ENCODE data around the gene MORN5.

MORN5 gene

DNA sequence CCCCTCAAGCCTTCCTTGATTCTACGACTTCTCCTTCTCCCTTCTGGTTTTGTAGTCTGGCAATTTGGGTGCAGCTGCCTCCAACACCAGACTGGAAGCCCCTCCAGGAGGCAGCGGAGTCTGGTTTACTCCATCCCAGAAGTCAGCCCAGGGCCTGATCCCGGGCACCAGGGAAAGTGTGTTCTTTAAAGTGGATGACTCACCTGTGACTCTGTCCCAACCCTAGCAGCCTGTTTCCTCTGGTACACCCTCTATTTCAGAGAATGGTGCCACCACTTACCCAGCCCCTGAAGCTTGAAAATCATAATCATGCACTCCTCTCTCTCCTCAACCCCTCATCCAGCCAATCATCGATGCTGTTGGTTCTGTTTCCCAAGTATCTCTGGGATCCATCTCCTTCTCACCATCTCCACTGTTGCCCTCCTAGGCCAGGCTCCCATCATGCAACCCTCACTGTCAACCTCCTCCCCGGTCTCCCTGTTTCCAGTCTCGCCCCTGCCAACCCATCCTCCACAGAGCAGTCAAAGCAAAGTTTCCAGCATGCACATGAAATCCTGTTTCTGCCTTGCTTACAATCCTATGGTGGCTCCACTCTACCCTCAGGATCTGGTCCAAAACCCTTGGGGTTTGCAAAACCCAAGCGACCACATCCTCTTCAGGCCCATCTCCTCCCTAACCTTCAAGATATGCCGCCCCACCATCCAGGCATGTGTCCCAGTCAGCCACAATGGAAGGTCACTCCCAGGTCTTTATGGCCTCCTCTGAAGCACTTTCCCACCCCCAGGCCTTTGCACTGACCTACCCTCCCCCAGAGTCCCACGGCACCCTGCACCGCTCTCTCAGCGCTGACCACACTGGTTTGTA lies 58.6 kb downstream of the MORN5 start:
- TF ChIP-seq CTCF (IDR thresholded peaks at IDR 0.05; ENCODE audit: low read depth, low read length, missing control alignments), result no peak
- no peak overlapping the region for H3K4me3 ChIP-seq (ENCODE audit: low read depth, low read length)
- no peak for DNase-seq (ENCODE audit: low read depth)

GRCh38 chr9:122218935-122219855 lies 59.5 kb downstream of the MORN5 start:
- no peak for TF ChIP-seq CTCF (IDR thresholded peaks at IDR 0.05; ENCODE audit: low read depth, low read length, missing control alignments)
- no peak for DNase-seq (ENCODE audit: low read depth)
- no peak overlapping the region for H3K4me3 ChIP-seq (ENCODE audit: low read depth, low read length)

GRCh38 chr9:122219856-122220672 lies 60.4 kb downstream of the MORN5 start:
- no peak overlapping the region for H3K4me3 ChIP-seq (ENCODE audit: low read depth, low read length)
- no peak for TF ChIP-seq CTCF (IDR thresholded peaks at IDR 0.05; ENCODE audit: low read depth, low read length, missing control alignments)
- DNase-seq (ENCODE audit: low read depth), result no peak

- H3K4me3 ChIP-seq (ENCODE audit: low read depth, low read length), result no peak overlapping the region
- DNase-seq (ENCODE audit: low read depth), result no peak
- no peak for TF ChIP-seq CTCF (IDR thresholded peaks at IDR 0.05; ENCODE audit: low read depth, low read length, missing control alignments)
Measured at GRCh38 chr9:122220673-122221182, 61.0 kb downstream of the MORN5 start.

- no peak for DNase-seq (ENCODE audit: low read depth)
- H3K4me3 ChIP-seq (ENCODE audit: low read depth, low read length), result no peak overlapping the region
Measured at GRCh38 chr9:122221183-122221811, 61.6 kb downstream of the MORN5 start.

More at GRCh38 chr9:122221183-122221811, 61.6 kb downstream of the MORN5 start:
- TF ChIP-seq CTCF (IDR thresholded peaks at IDR 0.05; ENCODE audit: low read depth, low read length, missing control alignments), result no peak

Measured in GM12864 (cell line).